ENCODE results near the gene DET1. TPM values are rescaled to one million over a fixed set of nuclear protein-coding genes. Genes with fewer than 3 reads are reported as not detected.

DET1 gene
- total RNA-seq, 2 donors from 2014 or later: 4.4 to 4.8 TPM

DNA sequence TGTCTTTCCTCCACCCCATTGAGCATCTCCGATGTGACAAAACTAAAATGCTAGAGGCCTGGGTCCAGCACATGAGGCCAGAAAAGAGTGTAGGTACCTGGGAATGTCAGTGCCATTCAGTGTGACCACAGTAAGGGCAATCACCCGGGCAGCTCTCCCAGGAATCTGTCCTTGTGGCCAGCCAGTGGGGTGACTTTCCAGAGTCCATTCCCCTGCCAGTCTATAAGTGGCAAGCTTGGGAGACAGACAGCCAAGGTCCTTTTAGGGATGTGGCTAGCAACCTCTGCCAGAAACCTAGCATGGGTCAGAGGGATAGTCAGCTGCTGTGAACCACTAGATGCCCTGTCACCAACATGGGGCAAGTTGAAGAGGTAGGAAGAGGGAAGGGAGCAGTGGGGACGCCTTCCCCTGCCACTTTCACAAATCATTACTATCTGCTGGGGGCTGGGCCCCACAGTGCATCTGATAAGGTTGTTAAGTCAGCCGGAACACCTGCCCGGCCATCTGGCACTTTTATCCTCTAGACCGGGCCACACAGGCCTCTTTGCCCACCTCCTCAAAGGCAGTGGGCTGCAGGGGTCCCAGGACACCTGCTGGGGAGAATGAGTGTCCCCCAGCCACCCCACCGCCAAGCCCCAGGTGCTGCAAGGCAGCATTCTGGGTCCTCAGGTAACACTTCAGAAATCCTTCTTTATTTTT is 24.8 kb upstream of the DET1 start:
- H3K9me3 Mint-ChIP-seq: no peaks in the 10 kb centered on the region
- Histone ChIP-seq H3K27me3 (ENCODE audit: control insufficient read depth, insufficient read depth, low read length, poor library complexity, severe bottlenecking) (no peaks in the 10 kb centered on the region), H3K36me3 (ENCODE audit: control insufficient read depth, insufficient read depth, low read length) (peaks cover 77% of the 10 kb centered on the region), H3K27ac (ENCODE audit: low read depth, low read length) (no peak overlapping the region), H3K9me3 (ENCODE audit: control insufficient read depth, low read length) (no peaks in the 10 kb centered on the region), H3K9ac (ENCODE audit: extremely low read depth, low read length, poor library complexity, severe bottlenecking) (no peak overlapping the region), H3K4me3 (ENCODE audit: low read length) (no peak overlapping the region), H3K4me1 (ENCODE audit: control insufficient read depth, insufficient read depth, low read length) (peaks cover 24% of the 10 kb centered on the region)
- peaks cover 23% of the 10 kb centered on the region for H3K36me3 Mint-ChIP-seq (ENCODE audit: low read depth)
- TF ChIP-seq, protein P1, sequence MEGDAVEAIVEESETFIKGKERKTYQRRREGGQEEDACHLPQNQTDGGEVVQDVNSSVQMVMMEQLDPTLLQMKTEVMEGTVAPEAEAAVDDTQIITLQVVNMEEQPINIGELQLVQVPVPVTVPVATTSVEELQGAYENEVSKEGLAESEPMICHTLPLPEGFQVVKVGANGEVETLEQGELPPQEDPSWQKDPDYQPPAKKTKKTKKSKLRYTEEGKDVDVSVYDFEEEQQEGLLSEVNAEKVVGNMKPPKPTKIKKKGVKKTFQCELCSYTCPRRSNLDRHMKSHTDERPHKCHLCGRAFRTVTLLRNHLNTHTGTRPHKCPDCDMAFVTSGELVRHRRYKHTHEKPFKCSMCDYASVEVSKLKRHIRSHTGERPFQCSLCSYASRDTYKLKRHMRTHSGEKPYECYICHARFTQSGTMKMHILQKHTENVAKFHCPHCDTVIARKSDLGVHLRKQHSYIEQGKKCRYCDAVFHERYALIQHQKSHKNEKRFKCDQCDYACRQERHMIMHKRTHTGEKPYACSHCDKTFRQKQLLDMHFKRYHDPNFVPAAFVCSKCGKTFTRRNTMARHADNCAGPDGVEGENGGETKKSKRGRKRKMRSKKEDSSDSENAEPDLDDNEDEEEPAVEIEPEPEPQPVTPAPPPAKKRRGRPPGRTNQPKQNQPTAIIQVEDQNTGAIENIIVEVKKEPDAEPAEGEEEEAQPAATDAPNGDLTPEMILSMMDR (conservative IDR thresholded peaks at IDR 0.05): no peak
- peak overlapping the region; percentile 59 for H3K27ac Mint-ChIP-seq
- no peak for DNase-seq
- H3K4me3 Mint-ChIP-seq: no peak overlapping the region
- H3K27me3 Mint-ChIP-seq (ENCODE audit: insufficient read depth): no peaks in the 10 kb centered on the region
- WGBS, 2 experiments (ENCODE audit: insufficient coverage in 1 of 2, insufficient read length in 1 of 2): 76 to 79% methylated on average over 5 to 7 of the region's 7 CpGs
- H3K4me1 Mint-ChIP-seq: peaks cover 64% of the 10 kb centered on the region

DNA sequence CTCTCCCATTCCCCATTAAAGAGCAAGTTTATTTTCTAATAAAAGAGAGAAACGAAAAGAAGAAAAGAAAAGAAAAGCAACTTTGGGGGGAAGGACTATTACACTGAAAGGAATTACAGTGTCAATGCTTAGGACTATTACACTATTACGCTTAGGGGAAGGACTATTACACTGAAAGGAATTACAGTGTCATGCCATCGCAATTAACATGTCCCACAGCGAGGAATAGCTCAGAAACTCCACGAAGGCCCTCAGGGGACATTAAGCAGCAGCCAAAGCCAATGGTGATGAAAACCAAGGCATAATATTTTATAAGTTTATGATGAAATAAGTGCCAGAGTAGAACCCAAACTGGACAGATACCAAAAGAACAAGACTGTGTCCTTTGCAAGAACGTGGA is 22.1 kb upstream of the DET1 start:
- no peak overlapping the region for H3K4me3 ChIP-seq (ENCODE audit: low read length)
- H3K27ac Mint-ChIP-seq: peak overlapping the region; percentile 52
- H3K36me3 ChIP-seq (ENCODE audit: control insufficient read depth, insufficient read depth, low read length): peaks cover 79% of the 10 kb centered on the region
- H3K4me1 Mint-ChIP-seq: peaks cover 59% of the 10 kb centered on the region
- H3K9ac ChIP-seq (ENCODE audit: extremely low read depth, low read length, poor library complexity, severe bottlenecking): no peak overlapping the region
- H3K27me3 Mint-ChIP-seq (ENCODE audit: insufficient read depth): no peaks in the 10 kb centered on the region
- no peaks in the 10 kb centered on the region for H3K9me3 Mint-ChIP-seq
- H3K4me1 ChIP-seq (ENCODE audit: control insufficient read depth, insufficient read depth, low read length): peaks cover 33% of the 10 kb centered on the region
- no peak overlapping the region for H3K27ac ChIP-seq (ENCODE audit: low read depth, low read length)
- WGBS, 2 experiments (ENCODE audit: insufficient coverage in 1 of 2, insufficient read length in 1 of 2): 87 to 89% methylated on average over 4 to 6 of the region's 6 CpGs
- TF ChIP-seq, protein P1 (conservative IDR thresholded peaks at IDR 0.05): no peak
- H3K36me3 Mint-ChIP-seq (ENCODE audit: low read depth): peaks cover 26% of the 10 kb centered on the region
- DNase-seq: no peak
- no peaks in the 10 kb centered on the region for H3K27me3 ChIP-seq (ENCODE audit: control insufficient read depth, insufficient read depth, low read length, poor library complexity, severe bottlenecking)
- no peak overlapping the region for H3K4me3 Mint-ChIP-seq
- no peaks in the 10 kb centered on the region for H3K9me3 ChIP-seq (ENCODE audit: control insufficient read depth, low read length)

DNA sequence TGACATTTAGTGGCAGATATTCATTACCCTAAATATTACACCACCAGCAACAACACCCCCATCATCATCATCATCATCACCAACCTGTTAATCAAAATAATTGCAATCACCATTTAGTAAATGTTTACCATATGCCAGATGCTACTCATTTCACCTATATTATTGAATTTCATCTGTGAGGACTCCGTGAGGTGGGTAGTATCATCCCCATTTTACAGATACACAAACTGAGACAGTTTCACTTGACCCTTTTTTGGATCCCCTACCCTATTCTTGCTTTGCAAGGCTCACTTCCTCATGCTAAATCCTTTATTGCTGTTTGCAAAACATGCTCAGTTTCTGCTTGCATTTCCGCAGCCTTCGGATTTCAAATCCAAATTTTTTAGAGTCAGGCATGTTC is 18.3 kb upstream of the DET1 start:
- H3K4me3 ChIP-seq (ENCODE audit: low read length): no peak overlapping the region
- H3K9me3 Mint-ChIP-seq: peaks cover 26% of the 10 kb centered on the region
- H3K27me3 ChIP-seq (ENCODE audit: control insufficient read depth, insufficient read depth, low read length, poor library complexity, severe bottlenecking): no peaks in the 10 kb centered on the region
- 95 to 97% methylated on average over 3 of the region's 3 CpGs for WGBS, 2 experiments (ENCODE audit: insufficient coverage in 1 of 2, insufficient read length in 1 of 2)
- TF ChIP-seq, protein P1 (conservative IDR thresholded peaks at IDR 0.05): no peak
- peaks cover 56% of the 10 kb centered on the region for H3K36me3 Mint-ChIP-seq (ENCODE audit: low read depth)
- H3K27ac Mint-ChIP-seq: no peak overlapping the region
- no peak overlapping the region for H3K27ac ChIP-seq (ENCODE audit: low read depth, low read length)
- H3K4me3 Mint-ChIP-seq: no peak overlapping the region
- no peaks in the 10 kb centered on the region for H3K27me3 Mint-ChIP-seq (ENCODE audit: insufficient read depth)
- H3K36me3 ChIP-seq (ENCODE audit: control insufficient read depth, insufficient read depth, low read length): peaks cover 82% of the 10 kb centered on the region
- no peak overlapping the region for H3K9ac ChIP-seq (ENCODE audit: extremely low read depth, low read length, poor library complexity, severe bottlenecking)
- H3K9me3 ChIP-seq (ENCODE audit: control insufficient read depth, low read length): peaks cover 15% of the 10 kb centered on the region
- DNase-seq: no peak
- peaks cover 18% of the 10 kb centered on the region for H3K4me1 ChIP-seq (ENCODE audit: control insufficient read depth, insufficient read depth, low read length)
- peaks cover 41% of the 10 kb centered on the region for H3K4me1 Mint-ChIP-seq
